Colonic mucosa (tissue), 4 donors: ENCODE measurements around the gene PFKFB4. TPM values are rescaled to one million over a fixed set of nuclear protein-coding genes. Genes with fewer than 3 reads are reported as not detected.

ENCODE experiments used
- DNase-seq: peaks from one replicate; pipeline ENCODE4 v3.0.0-alpha.2; 2020
- H3K27ac ChIP-seq: fragments of 200-600 bp; one replicate; pipeline ENCODE4 v1.8.0; 2021
- H3K27me3 ChIP-seq: fragments of 200-600 bp; one replicate; pipeline ENCODE4 v1.8.0; 2021
- H3K36me3 ChIP-seq: fragments of 200-600 bp; one replicate; pipeline ENCODE4 v1.8.0; 2021
- H3K4me1 ChIP-seq: fragments of 200-600 bp; one replicate; pipeline ENCODE4 v1.8.0; 2021; ENCODE audit warnings: mild to moderate bottlenecking
- H3K4me3 ChIP-seq: fragments of 200-600 bp; one replicate; pipeline ENCODE4 v1.8.0; 2021
- H3K9ac ChIP-seq, 2 donors: one replicate each; pipeline ENCODE4 v1.7.0; 2013; ENCODE audit warnings: control low read depth in 2 of 2, low read depth in 2 of 2, low read length in 2 of 2
- H3K9me3 ChIP-seq: fragments of 200-600 bp; one replicate; pipeline ENCODE4 v1.8.0; 2021
- intact Hi-C: fragments of 100-400 bp; cut with DNase I; formaldehyde crosslinking; loops from one replicate; pipeline ENCODE4 v1.14.1; 2022
- total RNA-seq, 2 donors: library from RNA; stranded (reverse); fragmentation: NEBNext Ultra II Directional in 1 of 2; extraction: Animal tissue kit (Norgen Biotek cat#: 25700) in 1 of 2; gene quantifications; one replicate each; pipeline ENCODE4 v1.2.1, GENCODE V29; 2021
- TF ChIP-seq, protein P1 (sequence below): fragments of 200-600 bp; IDR thresholded peaks from one replicate; pipeline ENCODE4 v1.8.0; 2022; ENCODE audit warnings: antibody characterized with exemption, mild to moderate bottlenecking
- donor health status: healthy.
- donor health status: DM: no; HTN: no; CAD: no.
- donor health status: DM: no; HTN: no; CAD: no.

The PFKFB4 gene
- total RNA-seq, 2 donors from 2014 or later, result 8.1 to 51.0 TPM

DNA sequence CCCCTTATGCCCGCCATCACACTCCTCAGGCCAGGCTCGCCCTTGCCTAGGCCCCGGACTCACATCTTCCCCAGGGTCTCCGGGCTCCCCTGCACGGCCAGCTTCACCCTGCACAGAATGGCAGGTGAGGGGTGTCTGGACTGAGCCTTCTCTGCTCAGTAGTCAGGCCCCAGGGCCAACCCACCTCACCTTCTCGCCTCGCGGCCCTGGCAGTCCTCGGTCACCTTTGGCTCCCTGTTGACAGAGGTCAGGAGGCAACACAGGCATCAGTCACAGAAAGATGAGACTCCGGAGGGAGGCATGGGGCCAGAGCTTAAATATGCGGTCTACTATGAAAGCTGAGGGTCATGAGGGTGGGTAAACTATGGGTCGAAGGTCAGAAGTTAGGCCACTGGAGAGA is 15.3 kb upstream of the PFKFB4 start:
- TF ChIP-seq, protein P1, sequence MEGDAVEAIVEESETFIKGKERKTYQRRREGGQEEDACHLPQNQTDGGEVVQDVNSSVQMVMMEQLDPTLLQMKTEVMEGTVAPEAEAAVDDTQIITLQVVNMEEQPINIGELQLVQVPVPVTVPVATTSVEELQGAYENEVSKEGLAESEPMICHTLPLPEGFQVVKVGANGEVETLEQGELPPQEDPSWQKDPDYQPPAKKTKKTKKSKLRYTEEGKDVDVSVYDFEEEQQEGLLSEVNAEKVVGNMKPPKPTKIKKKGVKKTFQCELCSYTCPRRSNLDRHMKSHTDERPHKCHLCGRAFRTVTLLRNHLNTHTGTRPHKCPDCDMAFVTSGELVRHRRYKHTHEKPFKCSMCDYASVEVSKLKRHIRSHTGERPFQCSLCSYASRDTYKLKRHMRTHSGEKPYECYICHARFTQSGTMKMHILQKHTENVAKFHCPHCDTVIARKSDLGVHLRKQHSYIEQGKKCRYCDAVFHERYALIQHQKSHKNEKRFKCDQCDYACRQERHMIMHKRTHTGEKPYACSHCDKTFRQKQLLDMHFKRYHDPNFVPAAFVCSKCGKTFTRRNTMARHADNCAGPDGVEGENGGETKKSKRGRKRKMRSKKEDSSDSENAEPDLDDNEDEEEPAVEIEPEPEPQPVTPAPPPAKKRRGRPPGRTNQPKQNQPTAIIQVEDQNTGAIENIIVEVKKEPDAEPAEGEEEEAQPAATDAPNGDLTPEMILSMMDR, result no peak
- Histone ChIP-seq H3K27ac (no peak overlapping the region), H3K9ac (no peak overlapping the region), H3K4me3 (no peak overlapping the region), H3K27me3 (no peaks in the 10 kb centered on the region), H3K9me3 (no peaks in the 10 kb centered on the region), H3K36me3 (no peaks in the 10 kb centered on the region), H3K4me1 (no peaks in the 10 kb centered on the region)
- intact Hi-C loops, result no loop called here
- no peak for DNase-seq

DNA sequence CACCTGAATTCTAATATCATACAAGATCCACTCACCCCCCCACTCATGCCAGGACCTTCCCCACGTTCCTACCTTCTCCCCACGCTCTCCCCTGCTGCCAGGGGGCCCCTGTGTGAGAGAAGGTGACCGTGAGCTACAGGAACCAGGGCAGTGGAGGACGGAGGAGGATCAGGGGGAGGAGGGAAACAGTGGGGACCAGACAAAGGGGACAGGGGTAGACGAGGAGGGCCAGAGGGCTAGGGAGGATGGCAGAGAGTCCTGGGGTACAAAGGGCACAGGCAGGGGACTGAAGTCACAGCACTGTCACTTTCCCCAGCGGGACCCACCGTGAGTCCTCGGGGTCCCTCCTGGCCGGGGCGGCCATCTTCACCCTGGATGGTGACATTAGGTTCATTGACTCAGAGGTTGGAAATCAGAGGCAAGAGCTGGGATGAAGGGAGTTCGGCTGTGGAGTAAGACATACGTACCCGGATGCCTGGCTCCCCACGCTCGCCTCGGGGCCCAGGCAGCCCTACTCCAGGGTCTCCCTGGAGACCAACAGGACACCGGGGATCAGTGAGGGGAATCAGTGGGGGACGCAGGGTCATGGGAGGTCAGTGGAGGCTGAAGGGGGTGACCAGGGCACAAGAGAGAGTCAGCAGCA is 13.3 kb upstream of the PFKFB4 start:
- H3K9ac ChIP-seq, result no peak overlapping the region
- TF ChIP-seq, protein P1, result no peak
- no peaks in the 10 kb centered on the region for H3K27me3 ChIP-seq
- intact Hi-C loops, result no loop called here
- no peak overlapping the region for H3K4me3 ChIP-seq
- no peaks in the 10 kb centered on the region for H3K9me3 ChIP-seq
- no peak for DNase-seq
- H3K36me3 ChIP-seq, result no peaks in the 10 kb centered on the region
- H3K4me1 ChIP-seq, result no peaks in the 10 kb centered on the region
- no peak overlapping the region for H3K27ac ChIP-seq

DNA sequence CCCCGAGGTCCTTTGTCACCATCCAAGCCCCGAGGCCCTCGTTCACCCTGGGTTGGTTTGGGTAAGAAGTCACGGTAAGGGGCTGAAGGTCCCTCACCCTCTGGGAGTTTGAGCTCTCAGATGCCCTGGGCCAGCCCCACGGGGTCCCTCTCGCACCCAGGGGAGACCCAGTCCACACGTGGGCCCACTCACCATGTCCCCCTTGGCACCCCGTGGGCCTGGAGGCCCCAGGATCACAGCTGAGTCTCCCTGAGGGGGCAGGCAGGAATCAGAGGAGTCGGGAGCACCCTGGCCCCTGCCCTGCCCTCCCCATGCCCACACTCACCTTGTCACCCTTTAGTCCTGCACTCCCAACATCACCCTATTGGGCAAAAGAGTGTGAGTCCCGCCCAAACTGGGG is 12.8 kb upstream of the PFKFB4 start:
- intact Hi-C loops, result no loop called here
- TF ChIP-seq, protein P1, result no peak
- Histone ChIP-seq H3K27ac (no peak overlapping the region), H3K9me3 (no peaks in the 10 kb centered on the region), H3K4me1 (no peaks in the 10 kb centered on the region), H3K27me3 (no peaks in the 10 kb centered on the region), H3K4me3 (no peak overlapping the region), H3K9ac (no peak overlapping the region), H3K36me3 (no peaks in the 10 kb centered on the region)
- no peak for DNase-seq

DNA sequence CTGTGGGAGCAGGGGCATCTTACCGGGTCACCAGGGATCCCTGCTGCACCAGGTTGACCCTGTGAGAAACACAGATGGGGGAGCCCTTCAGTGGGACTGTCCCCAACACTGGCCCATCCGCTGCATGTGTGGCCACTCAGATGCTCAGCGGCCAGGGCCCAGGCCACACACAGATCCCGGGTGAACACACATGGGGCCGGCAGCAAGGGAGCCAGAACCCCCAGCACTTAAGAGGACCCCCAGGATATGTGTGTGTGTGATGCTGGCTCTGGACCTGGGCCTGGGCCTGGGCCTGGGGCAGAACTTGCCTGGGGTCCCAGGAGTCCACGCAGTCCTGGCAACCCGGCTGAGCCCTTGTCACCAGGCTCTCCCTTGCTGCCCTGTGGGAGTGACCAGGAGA is 11.9 kb upstream of the PFKFB4 start:
- Histone ChIP-seq H3K4me3 (no peak overlapping the region), H3K27me3 (no peaks in the 10 kb centered on the region), H3K9me3 (no peaks in the 10 kb centered on the region), H3K36me3 (no peaks in the 10 kb centered on the region), H3K27ac (no peak overlapping the region), H3K4me1 (no peaks in the 10 kb centered on the region), H3K9ac (no peak overlapping the region)
- TF ChIP-seq, protein P1, result no peak
- intact Hi-C loops, result no loop called here
- DNase-seq, result no peak

DNA sequence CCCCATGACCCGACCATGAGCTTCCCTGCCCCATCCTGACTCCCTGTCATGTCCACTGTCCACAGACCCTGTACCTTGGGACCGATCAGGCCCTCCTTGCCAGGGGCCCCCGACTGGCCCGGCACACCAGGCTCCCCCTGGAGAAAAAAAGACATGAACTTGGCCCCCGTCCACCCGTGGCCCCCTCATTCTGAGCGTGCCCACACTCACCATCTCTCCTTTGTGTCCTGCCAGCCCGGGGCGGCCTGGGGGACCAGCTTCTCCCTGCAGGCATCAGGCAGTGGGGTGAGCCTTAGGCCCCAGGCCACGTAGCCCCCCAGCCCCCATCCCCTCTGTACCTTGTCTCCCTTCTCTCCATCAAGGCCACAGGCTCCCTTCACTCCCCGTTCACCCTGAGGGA is 10.9 kb upstream of the PFKFB4 start:
- DNase-seq, result no peak
- TF ChIP-seq, protein P1, result no peak
- Histone ChIP-seq H3K4me1 (no peaks in the 10 kb centered on the region), H3K36me3 (no peaks in the 10 kb centered on the region), H3K9me3 (no peaks in the 10 kb centered on the region), H3K9ac (no peak overlapping the region), H3K27me3 (no peaks in the 10 kb centered on the region), H3K27ac (no peak overlapping the region), H3K4me3 (no peak overlapping the region)
- intact Hi-C loops, result no loop called here
